GM12864 (cell line): ENCODE measurements around the gene DEDD.

ENCODE experiments used
- DNase-seq: peaks from one replicate; pipeline ENCODE4 v3.0.0-alpha.2; 2011; ENCODE audit warnings: low read depth
- H3K4me3 ChIP-seq: 2 replicates; pipeline ENCODE4 v1.5.1; 2011; ENCODE audit warnings: mild to moderate bottlenecking, low read depth, low read length, control low read depth
- CTCF ChIP-seq: IDR thresholded peaks from 2 replicates; pipeline ENCODE4 v1.5.1; 2011; ENCODE audit warnings: low read depth, mild to moderate bottlenecking, moderate library complexity, low read length, control low read depth, inconsistent platforms; ENCODE audit errors: missing control alignments

DEDD gene

GRCh38 chr1:161115132-161115711, 17.2 kb downstream of the DEDD start:
- H3K4me3 ChIP-seq = no peak overlapping the region

GRCh38 chr1:161114556-161114955, 17.9 kb downstream of the DEDD start:
- DNase-seq = no peak
- no peak for TF ChIP-seq CTCF
- no peak overlapping the region for H3K4me3 ChIP-seq

More at GRCh38 chr1:161115132-161115711, 17.2 kb downstream of the DEDD start:
- TF ChIP-seq CTCF = no peak
- DNase-seq = no peak

DNA sequence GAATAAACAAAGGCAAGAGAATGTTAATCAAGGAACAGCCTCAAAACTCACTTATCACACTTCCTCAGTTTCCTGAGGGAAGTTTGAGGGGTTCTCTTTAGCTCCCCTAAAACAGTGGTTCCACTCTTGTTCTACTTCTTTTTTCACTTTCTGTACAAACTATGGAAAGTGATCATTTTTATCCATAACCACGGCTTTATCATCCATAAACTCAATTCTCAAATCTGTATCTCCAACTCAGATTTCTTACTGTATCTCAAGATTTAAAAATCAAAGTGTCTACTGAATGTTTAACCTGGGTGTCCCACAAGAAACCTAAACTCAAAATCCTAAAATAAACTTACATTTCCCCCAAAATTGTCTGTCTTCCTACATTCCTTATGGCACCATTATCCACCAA, 18.6 kb downstream of the DEDD start:
- no peak for TF ChIP-seq CTCF
- DNase-seq = no peak
- no peak overlapping the region for H3K4me3 ChIP-seq

DNA sequence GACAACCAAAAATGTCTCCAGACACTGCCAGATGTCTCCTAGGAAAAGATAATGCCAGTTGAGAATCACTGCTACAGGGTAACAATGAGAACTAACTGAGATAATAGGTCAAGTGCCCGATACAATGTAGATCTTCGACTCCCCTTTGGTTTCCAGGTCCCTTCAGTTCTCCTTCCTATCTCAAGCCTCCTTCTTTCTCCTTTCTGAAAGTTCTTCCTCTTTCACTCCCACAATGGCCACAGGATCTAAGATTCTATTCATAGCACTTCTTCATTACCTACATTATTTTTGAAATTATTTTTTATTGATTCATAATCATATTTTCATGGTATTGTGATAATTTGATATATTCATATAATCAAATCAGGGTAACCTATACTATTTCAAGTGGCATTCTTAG, 20.9 kb downstream of the DEDD start:
- no peak for DNase-seq
- TF ChIP-seq CTCF = no peak
- no peak overlapping the region for H3K4me3 ChIP-seq

- no peak overlapping the region for H3K4me3 ChIP-seq
Observed at GRCh38 chr1:161111117-161111516, 21.4 kb downstream of the DEDD start.

DNA sequence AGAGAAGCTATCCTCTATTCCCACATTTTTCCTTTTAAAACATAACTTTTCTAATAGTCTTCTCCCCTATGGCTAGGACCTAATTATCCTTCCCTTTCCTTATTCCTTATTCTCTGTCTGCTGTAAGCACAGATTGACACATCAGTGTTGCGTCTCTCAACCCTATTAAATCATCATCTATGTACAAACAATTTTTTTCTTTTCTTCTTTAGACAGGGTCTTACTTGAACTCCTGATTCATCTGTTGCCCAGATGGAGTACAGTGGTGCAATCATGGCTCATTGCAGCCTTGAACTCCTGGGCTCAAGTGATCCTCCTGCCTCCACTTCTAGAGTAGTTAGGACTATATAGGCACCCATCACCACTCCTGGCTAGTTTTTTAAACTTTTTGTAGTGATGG, 26.0 kb downstream of the DEDD start:
- H3K4me3 ChIP-seq = no peak overlapping the region
- no peak for DNase-seq
- no peak for TF ChIP-seq CTCF

More at GRCh38 chr1:161111117-161111516, 21.4 kb downstream of the DEDD start:
- no peak for TF ChIP-seq CTCF
- no peak for DNase-seq

GRCh38 chr1:161100556-161100955, 31.9 kb downstream of the DEDD start:
- TF ChIP-seq CTCF = no peak
- H3K4me3 ChIP-seq = no peak overlapping the region
- DNase-seq = no peak
